ENCODE results near the gene THOP1.

DNA sequence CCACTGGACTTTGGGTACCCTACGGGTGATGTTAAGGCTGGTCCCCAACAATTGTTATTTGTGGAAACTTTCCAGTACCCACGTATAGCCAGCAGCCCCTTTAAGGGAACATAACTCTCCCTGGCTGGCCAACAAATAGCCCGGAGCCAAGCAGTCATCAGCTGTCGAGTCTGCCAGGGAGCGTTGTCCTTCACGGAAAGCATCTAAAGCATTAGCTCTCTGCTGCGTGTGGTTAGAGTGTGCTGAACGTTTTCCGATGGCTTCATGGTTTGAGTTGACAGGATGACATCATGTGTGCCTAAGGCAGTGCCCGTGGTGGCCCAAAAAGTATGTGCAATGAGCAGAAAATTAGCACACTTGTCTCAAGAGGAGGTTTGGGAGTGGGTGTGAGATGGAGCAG lies 78.5 kb downstream of the THOP1 start:
- TF ChIP-seq, protein P1, sequence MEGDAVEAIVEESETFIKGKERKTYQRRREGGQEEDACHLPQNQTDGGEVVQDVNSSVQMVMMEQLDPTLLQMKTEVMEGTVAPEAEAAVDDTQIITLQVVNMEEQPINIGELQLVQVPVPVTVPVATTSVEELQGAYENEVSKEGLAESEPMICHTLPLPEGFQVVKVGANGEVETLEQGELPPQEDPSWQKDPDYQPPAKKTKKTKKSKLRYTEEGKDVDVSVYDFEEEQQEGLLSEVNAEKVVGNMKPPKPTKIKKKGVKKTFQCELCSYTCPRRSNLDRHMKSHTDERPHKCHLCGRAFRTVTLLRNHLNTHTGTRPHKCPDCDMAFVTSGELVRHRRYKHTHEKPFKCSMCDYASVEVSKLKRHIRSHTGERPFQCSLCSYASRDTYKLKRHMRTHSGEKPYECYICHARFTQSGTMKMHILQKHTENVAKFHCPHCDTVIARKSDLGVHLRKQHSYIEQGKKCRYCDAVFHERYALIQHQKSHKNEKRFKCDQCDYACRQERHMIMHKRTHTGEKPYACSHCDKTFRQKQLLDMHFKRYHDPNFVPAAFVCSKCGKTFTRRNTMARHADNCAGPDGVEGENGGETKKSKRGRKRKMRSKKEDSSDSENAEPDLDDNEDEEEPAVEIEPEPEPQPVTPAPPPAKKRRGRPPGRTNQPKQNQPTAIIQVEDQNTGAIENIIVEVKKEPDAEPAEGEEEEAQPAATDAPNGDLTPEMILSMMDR (IDR thresholded peaks at IDR 0.05): no peak
- no peak for TF ChIP-seq POLR2AphosphoS5 (IDR thresholded peaks at IDR 0.05)
- no peak for TF ChIP-seq POLR2A (IDR thresholded peaks at IDR 0.05)
- no peak for TF ChIP-seq EP300 (IDR thresholded peaks at IDR 0.05)
